B cell (primary cell): ENCODE measurements around the gene THNSL1. TPM values are rescaled to one million over a fixed set of nuclear protein-coding genes. Genes with fewer than 3 reads are reported as not detected.
"Not testable (repeated sequence)": the region's sequence is repeated elsewhere in the genome, so short reads cannot be mapped to it uniquely, and the experiment has no call there.

Source experiments
- ATAC-seq: fragments of 200-7000 bp; cut with Tn5 transposase; one replicate; pipeline ENCODE4 v1.10.0; 2021; ENCODE audit warnings: low read depth, mild to moderate bottlenecking, moderate number of reproducible peaks, moderate library complexity
- CTCF ChIA-PET: fragments of 350-600 bp; sonication (Branson Sonifier 250); formaldehyde crosslinking; loops from one replicate; lab custom pipeline; 2021; ENCODE audit warnings: antibody characterized with exemption, inconsistent platforms; lab: Charles Lee
- POLR2A ChIA-PET: fragments of 350-600 bp; sonication (Branson Sonifier 250); formaldehyde crosslinking; loops from one replicate; lab custom pipeline; 2021; ENCODE audit warnings: antibody characterized with exemption; lab: Charles Lee
- DNase-seq: peaks from one replicate; pipeline ENCODE4 v3.0.0; 2013
- H2AFZ ChIP-seq: 2 replicates; pipeline ENCODE4 v1.6.1; 2012; ENCODE audit warnings: mild to moderate bottlenecking, low read depth, low read length; ENCODE audit not compliant: insufficient read depth, poor library complexity, severe bottlenecking
- H3K27ac ChIP-seq, 2 donors: 1 replicate in 1 of 2; 2 replicates in 1 of 2; pipeline ENCODE4 v1.5.1; 2012 to 2013; ENCODE audit warnings: low read length in 2 of 2, mild to moderate bottlenecking in 2 of 2, moderate library complexity in 1 of 2
- H3K27me3 ChIP-seq, 4 experiments: fragments of 200-600 bp in 1 of 4; sonication (generic) in 1 of 4; replicated peaks in 1 of 4; 1 replicate in 2 of 4; 2 replicates in 2 of 4; pipeline versions ENCODE4 v1.6.1 to v1.7.0; 2013 to 2016; ENCODE audit warnings: low read length in 3 of 4, mild to moderate bottlenecking in 2 of 4, mixed read lengths in 1 of 4, moderate library complexity in 1 of 4; ENCODE audit not compliant: insufficient read depth in 4 of 4, control insufficient read depth in 3 of 4; ENCODE audit errors: control extremely low read depth in 1 of 4
- H3K36me3 ChIP-seq, 2 experiments: replicated peaks in 1 of 2; 1 replicate in 1 of 2; 2 replicates in 1 of 2; pipeline versions ENCODE4 v1.6.1 to v1.7.1; 2013; ENCODE audit warnings: low read length in 1 of 2; ENCODE audit not compliant: insufficient read depth in 2 of 2, control insufficient read depth in 1 of 2; ENCODE audit errors: control extremely low read depth in 1 of 2, extremely low read depth in 1 of 2
- H3K4me1 ChIP-seq, 2 donors: fragments of 200-600 bp in 1 of 2; sonication (generic) in 1 of 2; 1 replicate in 1 of 2; 2 replicates in 1 of 2; pipeline versions ENCODE4 v1.5.1 to v1.6.1; 2013 to 2017; ENCODE audit warnings: low read length in 2 of 2; ENCODE audit not compliant: control insufficient read depth in 2 of 2, insufficient read depth in 2 of 2
- H3K4me2 ChIP-seq: replicated peaks from 2 replicates; pipeline ENCODE3; 2012; ENCODE audit warnings: mild to moderate bottlenecking, low read depth, low read length; ENCODE audit not compliant: poor library complexity, severe bottlenecking
- H3K4me3 ChIP-seq, 5 experiments: fragments of 200-600 bp in 1 of 5; sonication (generic) in 1 of 5; 1 replicate in 3 of 5; 2 replicates in 2 of 5; pipeline versions ENCODE4 v1.5.1 to v1.7.0; 2011 to 2016; ENCODE audit warnings: low read length in 4 of 5, mild to moderate bottlenecking in 4 of 5, low read depth in 2 of 5, control low read depth in 1 of 5, moderate library complexity in 1 of 5; ENCODE audit not compliant: insufficient read depth in 1 of 5; ENCODE audit errors: control extremely low read depth in 1 of 5, extremely low read depth in 1 of 5
- H3K79me2 ChIP-seq: fragments of 200-600 bp; sonication (generic); one replicate; pipeline ENCODE4 v1.6.0; 2016; ENCODE audit warnings: low read length; ENCODE audit not compliant: control insufficient read depth, insufficient read depth
- H3K9ac ChIP-seq: fragments of 200-600 bp; sonication (generic); 2 replicates; pipeline ENCODE4 v1.6.1; 2017; ENCODE audit warnings: mild to moderate bottlenecking, low read length, moderate library complexity
- H3K9me3 ChIP-seq, 3 donors: one replicate each; pipeline versions ENCODE4 v1.6.1 to v1.7.1; 2013; ENCODE audit warnings: low read length in 2 of 3; ENCODE audit not compliant: control insufficient read depth in 2 of 3, insufficient read depth in 1 of 3; ENCODE audit errors: control extremely low read depth in 1 of 3
- H4K20me1 ChIP-seq: 2 replicates; pipeline ENCODE4 v1.6.0; 2012; ENCODE audit warnings: mild to moderate bottlenecking, low read length; ENCODE audit not compliant: insufficient read depth, control insufficient read depth, poor library complexity, severe bottlenecking
- H3K27ac Mint-ChIP-seq: one replicate; pipeline ENCODE4 v1.8.0; 2021; ENCODE audit warnings: mixed read lengths
- H3K27me3 Mint-ChIP-seq: one replicate; pipeline ENCODE4 v1.8.0; 2021; ENCODE audit warnings: mixed read lengths
- H3K4me1 Mint-ChIP-seq: one replicate; pipeline ENCODE4 v1.8.0; 2021; ENCODE audit warnings: mixed read lengths
- H3K4me3 Mint-ChIP-seq: one replicate; pipeline ENCODE4 v1.8.0; 2021; ENCODE audit warnings: mixed read lengths
- H3K9me3 Mint-ChIP-seq: one replicate; pipeline ENCODE4 v1.8.0; 2022; ENCODE audit warnings: mixed read lengths; ENCODE audit not compliant: insufficient read depth
- EZH2 ChIP-seq: IDR thresholded peaks from 2 replicates; pipeline ENCODE4 v1.6.1; 2012; ENCODE audit warnings: borderline replicate concordance, low read depth, mild to moderate bottlenecking, moderate library complexity, low read length; ENCODE audit not compliant: insufficient read depth, poor library complexity, severe bottlenecking
- WGBS: methylation state at CpG from one replicate; pipeline ENCODE4 v1.1.5; 2013; ENCODE audit warnings: missing lambda C conversion rate; ENCODE audit not compliant: insufficient coverage; 5-methylcytosine and 5-hydroxymethylcytosine counted together
- intact Hi-C: fragments of 100-400 bp; cut with micrococcal nuclease; formaldehyde crosslinking; loops from one replicate; pipeline ENCODE4 v1.10.0; 2022
- polyA plus RNA-seq: library from polyadenylated mRNA; depleted of rRNA; stranded (reverse); fragments of >200 nt; gene quantifications from 2 replicates; pipeline ENCODE4 v1.2.3, GENCODE V29; 2012
- total RNA-seq, 2 donors: library from RNA; stranded (reverse); fragments of 120-200 nt in 1 of 2; gene quantifications; 1 replicate in 1 of 2; 2 replicates in 1 of 2; pipeline versions ENCODE4 v1.2.3 to v1.2.4, GENCODE V29; 2013 to 2022
- TF ChIP-seq, protein P1 (sequence below): fragments of 200-600 bp; IDR thresholded peaks from one replicate; pipeline ENCODE4 v1.8.0; 2022; ENCODE audit warnings: antibody characterized with exemption, mild to moderate bottlenecking

The THNSL1 gene
- total and polyA plus RNA-seq, 2 donors (not counting 1 experiment from before 2014, with no cell fraction given): 0.72 to 4.3 TPM

- POLR2A ChIA-PET: no interaction called here
Observed at GRCh38 chr10:24998044-24998443, 18.4 kb upstream of the THNSL1 start.

GRCh38 chr10:25011591-25011990 is 4.8 kb upstream of the THNSL1 start:
- intact Hi-C loops, H3K9ac ChIP-seq, H3K4me3 ChIP-seq, H3K4me3 Mint-ChIP-seq, H2AFZ ChIP-seq, H3K27me3 ChIP-seq, H3K27ac Mint-ChIP-seq, H3K9me3 ChIP-seq, H3K4me1 ChIP-seq, H3K9me3 Mint-ChIP-seq, POLR2A ChIA-PET, H3K36me3 ChIP-seq, H3K79me2 ChIP-seq, H3K4me1 Mint-ChIP-seq, CTCF ChIA-PET, H3K27ac ChIP-seq, H4K20me1 ChIP-seq, DNase-seq, H3K27me3 Mint-ChIP-seq, ATAC-seq, H3K4me2 ChIP-seq: not testable (repeated sequence)
- 100% methylated on average over 1 of the region's 2 CpGs for WGBS

More at GRCh38 chr10:24998044-24998443, 18.4 kb upstream of the THNSL1 start:
- intact Hi-C loops: no loop called here
- H2AFZ ChIP-seq: no peak overlapping the region
- no peaks in the 10 kb centered on the region for H3K79me2 ChIP-seq
- CTCF ChIA-PET: no interaction called here
- H3K9me3 ChIP-seq: peaks cover 3 to 5% (median 4%) of the 10 kb centered on the region in 3 donors
- Mint-ChIP-seq H3K27ac (no peak overlapping the region), H3K9me3 (peaks cover 8% of the 10 kb centered on the region), H3K27me3 (peaks cover 9% of the 10 kb centered on the region), H3K4me3 (no peak overlapping the region), H3K4me1 (no peaks in the 10 kb centered on the region)
- no peaks in the 10 kb centered on the region for H3K27me3 ChIP-seq
- TF ChIP-seq, protein P1, sequence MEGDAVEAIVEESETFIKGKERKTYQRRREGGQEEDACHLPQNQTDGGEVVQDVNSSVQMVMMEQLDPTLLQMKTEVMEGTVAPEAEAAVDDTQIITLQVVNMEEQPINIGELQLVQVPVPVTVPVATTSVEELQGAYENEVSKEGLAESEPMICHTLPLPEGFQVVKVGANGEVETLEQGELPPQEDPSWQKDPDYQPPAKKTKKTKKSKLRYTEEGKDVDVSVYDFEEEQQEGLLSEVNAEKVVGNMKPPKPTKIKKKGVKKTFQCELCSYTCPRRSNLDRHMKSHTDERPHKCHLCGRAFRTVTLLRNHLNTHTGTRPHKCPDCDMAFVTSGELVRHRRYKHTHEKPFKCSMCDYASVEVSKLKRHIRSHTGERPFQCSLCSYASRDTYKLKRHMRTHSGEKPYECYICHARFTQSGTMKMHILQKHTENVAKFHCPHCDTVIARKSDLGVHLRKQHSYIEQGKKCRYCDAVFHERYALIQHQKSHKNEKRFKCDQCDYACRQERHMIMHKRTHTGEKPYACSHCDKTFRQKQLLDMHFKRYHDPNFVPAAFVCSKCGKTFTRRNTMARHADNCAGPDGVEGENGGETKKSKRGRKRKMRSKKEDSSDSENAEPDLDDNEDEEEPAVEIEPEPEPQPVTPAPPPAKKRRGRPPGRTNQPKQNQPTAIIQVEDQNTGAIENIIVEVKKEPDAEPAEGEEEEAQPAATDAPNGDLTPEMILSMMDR: no peak
- no peak for TF ChIP-seq EZH2
- H3K27ac ChIP-seq: no peak overlapping the region
- DNase-seq: no peak
- 60% methylated on average over 1 of the region's 3 CpGs for WGBS
- no peak overlapping the region for H3K4me3 ChIP-seq
- H3K4me1 ChIP-seq: no peaks in the 10 kb centered on the region
- H4K20me1 ChIP-seq: no peaks in the 10 kb centered on the region
- no peak for ATAC-seq
- H3K9ac ChIP-seq: no peak overlapping the region
- H3K36me3 ChIP-seq: no peaks in the 10 kb centered on the region
- H3K4me2 ChIP-seq: no peak overlapping the region
